Mesothelial cell of epicardium (in vitro differentiated cells): Measurements from ENCODE around the gene CMIP. TPM values are rescaled to one million over a fixed set of nuclear protein-coding genes. Genes with fewer than 3 reads are reported as not detected.

Experiments
- DNase-seq, 2 experiments: peaks; one replicate each; pipeline ENCODE4 v3.0.0; 2021; ENCODE audit warnings: low spot score in 2 of 2; ENCODE audit not compliant: unreplicated experiment in 2 of 2
- H3K27ac Mint-ChIP-seq: 2 replicates; pipeline ENCODE4 v1.8.0; 2021; ENCODE audit warnings: mixed read lengths
- H3K27me3 Mint-ChIP-seq: 2 replicates; pipeline ENCODE4 v1.8.0; 2021; ENCODE audit warnings: low read depth, mixed read lengths
- H3K36me3 Mint-ChIP-seq: 2 replicates; pipeline ENCODE4 v1.8.0; 2021; ENCODE audit warnings: mixed read lengths
- H3K4me1 Mint-ChIP-seq: 2 replicates; pipeline ENCODE4 v1.8.0; 2021; ENCODE audit warnings: mixed read lengths
- H3K4me3 Mint-ChIP-seq: 2 replicates; pipeline ENCODE4 v1.8.0; 2021; ENCODE audit warnings: mild to moderate bottlenecking, moderate library complexity, mixed read lengths
- H3K9me3 Mint-ChIP-seq: 2 replicates; pipeline ENCODE4 v1.8.0; 2021; ENCODE audit warnings: mixed read lengths
- total RNA-seq: library from RNA; stranded (reverse); gene quantifications from 3 replicates; pipeline ENCODE4 v1.2.1, GENCODE V29; 2021
- TF ChIP-seq, protein P1 (sequence below): fragments of 200-600 bp; sonication (generic); IDR thresholded peaks from one replicate; pipeline ENCODE4 v1.5.0; 2021; ENCODE audit warnings: antibody characterized with exemption; ENCODE audit not compliant: unreplicated experiment

Gene CMIP
- total RNA-seq, 1 donor from 2014 or later, result 71.0 TPM

- Mint-ChIP-seq H3K27me3 (no peaks in the 10 kb centered on the region), H3K36me3 (peaks cover 29% of the 10 kb centered on the region), H3K4me3 (no peak overlapping the region), H3K4me1 (peaks cover 8% of the 10 kb centered on the region), H3K9me3 (no peaks in the 10 kb centered on the region), H3K27ac (no peak overlapping the region)
- TF ChIP-seq, protein P1, sequence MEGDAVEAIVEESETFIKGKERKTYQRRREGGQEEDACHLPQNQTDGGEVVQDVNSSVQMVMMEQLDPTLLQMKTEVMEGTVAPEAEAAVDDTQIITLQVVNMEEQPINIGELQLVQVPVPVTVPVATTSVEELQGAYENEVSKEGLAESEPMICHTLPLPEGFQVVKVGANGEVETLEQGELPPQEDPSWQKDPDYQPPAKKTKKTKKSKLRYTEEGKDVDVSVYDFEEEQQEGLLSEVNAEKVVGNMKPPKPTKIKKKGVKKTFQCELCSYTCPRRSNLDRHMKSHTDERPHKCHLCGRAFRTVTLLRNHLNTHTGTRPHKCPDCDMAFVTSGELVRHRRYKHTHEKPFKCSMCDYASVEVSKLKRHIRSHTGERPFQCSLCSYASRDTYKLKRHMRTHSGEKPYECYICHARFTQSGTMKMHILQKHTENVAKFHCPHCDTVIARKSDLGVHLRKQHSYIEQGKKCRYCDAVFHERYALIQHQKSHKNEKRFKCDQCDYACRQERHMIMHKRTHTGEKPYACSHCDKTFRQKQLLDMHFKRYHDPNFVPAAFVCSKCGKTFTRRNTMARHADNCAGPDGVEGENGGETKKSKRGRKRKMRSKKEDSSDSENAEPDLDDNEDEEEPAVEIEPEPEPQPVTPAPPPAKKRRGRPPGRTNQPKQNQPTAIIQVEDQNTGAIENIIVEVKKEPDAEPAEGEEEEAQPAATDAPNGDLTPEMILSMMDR, result no peak
- DNase-seq, result no peak
Observed at GRCh38 chr16:81669473-81670350, 225.1 kb downstream of the CMIP start.

DNA sequence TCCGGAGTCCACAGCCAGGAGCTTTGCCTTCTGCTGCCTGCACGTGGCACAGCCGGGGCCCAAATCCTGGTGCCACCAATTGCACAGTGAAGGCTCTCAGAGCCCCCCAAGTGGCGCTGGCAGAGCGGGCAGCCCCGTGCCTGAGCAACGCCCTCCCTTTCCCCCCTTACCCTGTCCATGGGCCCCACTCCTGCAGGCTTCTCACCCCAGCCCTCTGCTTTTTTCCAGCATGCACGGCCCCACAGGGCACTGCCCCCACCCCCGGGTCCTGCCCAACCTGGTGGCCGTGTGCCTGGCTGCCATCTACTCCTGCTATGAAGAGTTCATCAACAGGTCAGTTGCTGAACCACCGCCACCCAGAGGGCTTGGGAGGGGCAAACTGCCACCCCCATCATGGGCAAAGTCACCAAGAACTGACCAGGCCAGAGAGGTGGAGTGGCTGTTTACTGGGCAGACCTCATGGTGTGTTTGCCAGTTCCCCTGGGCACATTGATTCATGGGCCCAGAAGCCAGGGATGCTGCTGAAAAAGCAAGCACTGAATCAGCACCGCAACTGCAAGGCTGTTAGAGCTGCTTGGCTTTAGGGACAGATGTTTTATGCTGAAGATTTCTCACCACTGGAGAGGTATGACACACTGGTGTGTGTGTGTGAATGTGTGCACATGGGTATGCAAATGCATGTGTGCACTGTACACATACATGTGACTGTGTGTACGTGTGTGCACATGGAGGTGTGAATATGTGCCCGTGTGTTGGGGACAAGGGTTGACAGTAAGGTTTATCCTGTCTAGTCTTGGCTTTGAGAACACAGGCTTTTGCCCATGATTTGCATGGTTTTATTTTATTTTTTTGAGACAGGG is 227.4 kb downstream of the CMIP start:
- Mint-ChIP-seq H3K27ac (no peak overlapping the region), H3K27me3 (no peaks in the 10 kb centered on the region), H3K4me1 (peaks cover 8% of the 10 kb centered on the region), H3K36me3 (peaks cover 23% of the 10 kb centered on the region), H3K9me3 (no peaks in the 10 kb centered on the region), H3K4me3 (no peak overlapping the region)
- no peak for DNase-seq
- TF ChIP-seq, protein P1, result no peak

GRCh38 chr16:81673432-81673831 is 228.8 kb downstream of the CMIP start:
- Mint-ChIP-seq H3K36me3 (peaks cover 26% of the 10 kb centered on the region), H3K27ac (no peak overlapping the region)
- TF ChIP-seq, protein P1, result no peak

DNA sequence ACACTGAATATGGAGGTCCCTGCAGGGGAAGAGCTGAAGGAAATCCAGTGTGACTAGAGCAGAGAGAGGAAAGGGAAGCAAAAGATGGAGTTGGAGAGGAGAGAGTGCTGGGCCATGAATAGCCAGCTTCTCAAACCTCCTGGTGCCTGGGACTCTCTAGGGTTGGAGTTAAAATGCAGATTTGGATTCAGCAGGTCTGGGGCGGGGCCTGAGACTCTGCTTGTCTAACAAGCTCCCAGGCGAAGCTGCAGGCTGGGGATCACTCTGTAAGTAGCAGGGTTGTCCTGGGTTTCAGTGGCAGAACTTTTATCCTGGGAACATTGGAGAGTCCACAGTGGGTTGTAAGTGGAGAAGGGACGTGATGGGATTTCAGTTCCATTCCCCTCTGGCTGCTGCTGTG is 231.1 kb downstream of the CMIP start:
- Mint-ChIP-seq H3K9me3 (no peaks in the 10 kb centered on the region), H3K4me3 (no peak overlapping the region), H3K36me3 (peaks cover 32% of the 10 kb centered on the region), H3K27ac (no peak overlapping the region), H3K27me3 (no peaks in the 10 kb centered on the region), H3K4me1 (no peaks in the 10 kb centered on the region)
- no peak for DNase-seq
- TF ChIP-seq, protein P1, result no peak

More at GRCh38 chr16:81673432-81673831, 228.8 kb downstream of the CMIP start:
- no peaks in the 10 kb centered on the region for H3K9me3 Mint-ChIP-seq
- peaks cover under 1% of the 10 kb centered on the region for H3K4me1 Mint-ChIP-seq
- no peak for DNase-seq
- no peaks in the 10 kb centered on the region for H3K27me3 Mint-ChIP-seq
- H3K4me3 Mint-ChIP-seq, result no peak overlapping the region

DNA sequence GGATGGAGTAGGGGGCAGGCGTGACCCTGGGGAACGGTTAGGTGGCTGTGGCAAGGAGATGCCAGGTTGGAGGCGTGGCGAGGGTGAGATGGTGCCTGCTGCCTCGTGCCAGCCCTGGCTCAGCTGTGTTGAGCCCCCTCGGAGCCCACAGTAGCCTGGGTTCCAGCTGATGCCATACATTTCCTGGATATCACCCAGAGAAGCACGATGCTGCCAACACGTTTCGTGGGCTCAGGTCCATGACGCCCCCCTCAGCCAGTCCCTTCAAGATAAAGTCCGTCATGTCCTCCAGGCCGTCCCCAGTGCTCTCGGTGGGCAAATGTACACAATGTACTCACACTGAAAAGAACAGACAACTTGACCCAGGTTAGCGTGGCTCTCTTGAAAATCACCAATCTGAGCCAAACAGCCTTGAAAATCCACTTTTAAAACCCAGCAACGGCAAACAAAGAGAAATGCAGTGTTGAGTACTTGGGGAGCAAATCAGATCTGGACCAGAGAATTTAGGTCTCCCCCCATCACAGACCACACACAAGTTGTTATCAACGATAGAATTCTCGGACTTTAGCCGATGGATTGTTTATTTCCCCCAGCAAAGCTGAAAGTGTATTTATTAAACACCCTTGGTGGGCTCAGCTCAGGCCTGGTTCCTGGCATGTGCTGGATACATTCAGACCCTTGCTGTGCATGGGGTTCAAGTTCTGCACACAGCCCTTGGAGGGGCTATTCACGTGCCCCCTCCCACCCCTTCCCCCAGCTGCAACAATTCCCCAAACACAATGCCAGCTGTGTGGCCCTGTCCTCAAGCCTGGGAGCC is 231.7 kb downstream of the CMIP start:
- TF ChIP-seq, protein P1, result no peak
- H3K27me3 Mint-ChIP-seq, result no peaks in the 10 kb centered on the region
- H3K4me1 Mint-ChIP-seq, result no peaks in the 10 kb centered on the region
- H3K9me3 Mint-ChIP-seq, result no peaks in the 10 kb centered on the region
- no peak overlapping the region for H3K27ac Mint-ChIP-seq
- H3K36me3 Mint-ChIP-seq, result peaks cover 35% of the 10 kb centered on the region
- DNase-seq, result no peak
- H3K4me3 Mint-ChIP-seq, result no peak overlapping the region
